ENCODE measurements around the gene SH2D3A. TPM values are rescaled to one million over a fixed set of nuclear protein-coding genes. Genes with fewer than 3 reads are reported as not detected.
"Not testable (repeated sequence)": the region's sequence is repeated elsewhere in the genome, so short reads cannot be mapped to it uniquely, and the experiment has no call there.

Gene SH2D3A
- total RNA-seq, 1 donor from 2014 or later = 3.0 TPM

DNA sequence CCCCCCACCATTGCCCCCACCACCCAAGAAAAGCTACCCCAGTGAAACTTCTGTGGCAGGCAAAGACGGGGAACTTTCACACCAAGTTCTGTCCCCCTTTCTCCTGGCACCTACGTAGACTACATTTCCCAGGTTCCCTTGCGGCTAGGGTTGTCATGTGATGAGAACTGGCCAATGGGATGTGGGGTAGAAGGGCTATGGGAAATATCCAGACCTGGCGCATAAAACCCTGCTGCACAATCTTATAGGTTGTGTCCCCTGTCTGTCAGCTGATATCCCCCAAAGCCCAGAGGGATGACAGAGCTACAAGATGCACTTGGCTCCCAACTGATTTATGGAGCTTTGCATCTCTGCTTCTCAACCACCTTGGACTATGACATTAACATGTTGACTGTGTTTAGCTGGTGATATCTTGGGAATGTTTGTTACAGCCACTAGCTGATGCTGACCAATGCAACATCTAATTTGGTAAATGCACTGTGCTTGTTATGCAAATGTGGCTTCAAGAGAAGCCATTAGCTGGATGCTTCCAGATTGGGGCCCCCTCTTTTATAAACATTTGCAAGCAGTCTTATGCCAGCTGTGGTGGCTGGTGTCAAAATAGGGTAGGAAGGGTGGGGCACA lies 6.1 kb downstream of the SH2D3A start:
- DNase-seq (ENCODE audit: low read depth in 2 of 2) = peak; percentile 14 to 26

DNA sequence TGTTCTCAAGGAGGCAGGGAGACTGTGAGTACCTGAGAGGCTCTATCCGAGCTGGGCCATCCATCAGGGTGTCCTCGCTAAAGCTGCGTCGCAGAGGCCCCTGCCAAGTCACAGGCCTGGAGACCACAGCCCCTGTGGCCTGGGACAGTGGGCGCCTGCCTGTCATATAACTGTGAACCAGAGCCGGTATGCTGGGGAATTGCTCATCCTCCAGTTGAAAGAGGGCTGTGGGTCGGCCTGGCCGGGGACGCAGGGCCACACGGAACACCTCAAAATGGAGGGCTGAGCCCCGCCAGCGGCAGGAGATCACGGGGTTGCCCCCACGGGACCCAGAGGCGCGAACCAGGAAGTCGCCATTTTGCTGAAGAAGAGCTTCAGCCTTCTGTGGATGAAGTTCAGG lies 6.6 kb downstream of the SH2D3A start:
- DNase-seq (ENCODE audit: low read depth in 2 of 2) = no peak

- DNase-seq (ENCODE audit: low read depth in 2 of 2) = no peak
Observed at GRCh38 chr19:6754653-6755463, 12.4 kb downstream of the SH2D3A start.

GRCh38 chr19:6754136-6754535 lies 13.1 kb downstream of the SH2D3A start:
- no peak for DNase-seq (ENCODE audit: low read depth in 2 of 2)

DNA sequence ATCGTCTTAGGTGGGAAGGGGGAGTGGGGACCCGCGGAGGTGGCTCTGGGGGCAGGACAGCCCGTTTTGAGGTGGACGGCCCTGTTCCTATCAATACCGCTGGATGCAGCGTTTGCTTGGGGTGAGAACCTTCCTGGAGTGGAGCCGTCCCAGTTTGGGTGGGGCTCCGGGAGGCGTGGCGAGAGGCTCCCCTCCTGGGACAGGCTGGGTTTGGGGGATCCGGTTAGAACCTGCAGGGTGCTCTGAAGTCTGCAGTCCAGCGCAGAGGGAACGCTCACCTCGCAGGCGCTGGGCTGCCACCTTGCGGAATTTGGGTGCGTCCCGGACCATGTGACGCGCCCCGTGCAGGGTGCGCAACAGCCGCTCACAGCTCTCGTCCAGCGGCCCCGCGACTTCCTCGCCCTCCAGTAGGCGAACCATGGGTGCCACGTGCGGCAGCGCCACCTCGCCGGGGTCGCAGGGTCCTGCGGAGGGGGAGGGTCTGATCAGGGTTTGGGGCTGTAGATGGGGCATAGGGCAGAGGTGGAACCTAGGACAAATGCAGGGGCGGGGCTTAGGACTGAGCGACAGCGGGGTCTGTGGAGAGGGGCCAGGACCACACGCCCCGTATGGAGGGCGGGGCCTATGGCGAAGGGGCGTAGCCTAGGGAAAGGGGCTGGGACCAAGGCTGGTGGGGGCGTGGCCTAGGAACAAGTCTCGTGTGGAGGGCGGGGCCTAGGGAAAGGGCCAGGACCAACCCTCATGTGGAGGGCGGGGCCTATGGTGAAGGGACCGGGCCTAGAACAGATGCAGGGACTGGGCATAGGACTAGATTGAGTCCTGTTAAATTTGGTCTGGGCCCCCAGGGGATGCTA lies 13.8 kb downstream of the SH2D3A start:
- DNase-seq (ENCODE audit: low read depth in 2 of 2) = peak; percentile 75 to 82

DNA sequence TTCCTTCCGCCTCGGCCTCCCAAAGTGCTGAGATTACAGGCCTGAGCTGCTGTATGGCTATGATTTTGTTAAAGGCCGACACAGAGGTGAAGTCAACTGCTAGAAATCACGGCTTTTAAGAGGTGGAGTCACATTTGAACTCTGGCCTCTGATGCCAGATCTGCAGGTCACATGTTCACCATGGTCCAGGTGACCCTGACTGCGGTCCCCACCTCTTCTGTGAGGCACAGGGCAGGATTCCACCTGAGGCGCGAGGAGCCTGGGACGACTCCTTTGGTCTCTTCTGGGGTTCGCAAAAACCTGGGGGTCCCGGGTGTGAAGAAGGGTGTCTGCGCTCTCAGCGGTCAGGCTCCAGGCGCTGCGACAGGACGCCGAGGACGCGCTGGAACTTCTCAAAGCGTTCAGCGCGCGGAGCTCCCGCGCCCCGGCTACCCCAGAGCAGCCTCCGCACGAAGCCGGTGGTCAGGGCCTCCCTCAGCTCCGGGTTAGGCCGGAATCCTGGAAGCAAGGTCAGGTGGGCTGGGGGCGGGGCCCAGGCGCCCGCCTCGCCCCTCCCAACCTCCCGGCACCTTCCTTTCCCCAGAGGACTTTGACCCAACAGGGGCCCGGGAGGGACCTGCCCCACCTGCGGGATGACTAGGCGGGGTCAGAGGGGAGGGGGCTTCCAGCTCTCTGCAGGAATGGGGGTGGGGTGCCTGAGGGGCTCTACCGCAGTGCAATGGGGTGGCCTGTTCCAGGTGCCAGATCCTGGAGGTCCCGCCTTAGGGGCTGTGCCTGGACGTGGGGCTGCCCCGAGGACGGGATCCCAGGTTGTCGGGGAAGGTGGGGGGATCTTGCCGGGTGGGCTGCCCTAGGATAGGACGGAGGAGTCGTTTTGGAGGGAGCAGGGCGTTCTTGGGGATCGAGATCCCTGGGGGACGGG lies 14.7 kb downstream of the SH2D3A start:
- DNase-seq (ENCODE audit: low read depth in 2 of 2) = no peak

DNA sequence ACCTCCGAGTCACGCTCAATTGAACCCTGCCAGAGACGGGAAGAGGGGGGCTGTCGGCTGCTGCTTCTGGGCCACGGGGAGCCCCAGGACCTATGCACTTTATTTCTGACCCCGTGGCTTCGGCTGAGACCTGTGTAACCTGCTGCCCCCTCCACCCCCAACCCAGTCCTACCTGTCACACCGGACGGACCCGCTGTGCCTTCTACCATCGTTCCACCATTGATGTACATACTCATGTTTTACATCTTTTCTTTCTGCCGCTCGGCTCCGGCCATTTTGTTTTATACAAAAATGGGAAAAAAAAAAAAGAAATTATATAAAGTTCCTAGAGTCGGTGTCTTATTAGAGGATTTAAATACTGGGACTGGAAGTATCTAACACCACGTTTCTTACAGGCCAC lies 16.0 kb downstream of the SH2D3A start:
- DNase-seq (ENCODE audit: low read depth in 2 of 2) = no peak

GRCh38 chr19:6750062-6750461 lies 17.2 kb downstream of the SH2D3A start:
- no peak for DNase-seq (ENCODE audit: low read depth in 2 of 2)

GRCh38 chr19:6748543-6748942 lies 18.7 kb downstream of the SH2D3A start:
- DNase-seq (ENCODE audit: low read depth in 2 of 2) = not testable (repeated sequence)

DNA sequence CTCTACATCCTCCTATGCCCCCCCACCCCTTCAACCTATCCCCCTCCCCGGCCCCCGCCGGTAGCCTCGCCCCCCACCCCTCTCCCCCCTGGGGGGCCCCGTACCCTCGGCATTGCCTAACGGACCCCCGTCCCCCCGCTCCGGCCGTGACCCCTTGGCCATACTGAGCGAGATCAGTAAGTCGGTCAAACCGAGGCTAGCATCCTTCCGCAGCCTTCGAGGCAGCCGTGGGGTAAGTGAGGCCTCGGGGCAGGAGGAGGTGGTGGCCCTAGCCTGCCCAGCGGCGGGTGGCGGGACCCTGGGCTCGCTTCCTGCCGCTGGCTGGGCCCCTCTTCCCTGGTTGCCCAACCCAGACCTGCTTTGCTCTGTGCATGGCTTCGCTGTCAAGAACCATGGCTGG lies 21.3 kb downstream of the SH2D3A start:
- no peak for DNase-seq (ENCODE audit: low read depth in 2 of 2)

GRCh38 chr19:6744381-6745301 lies 22.6 kb downstream of the SH2D3A start:
- peak; percentile 66 to 87 for DNase-seq (ENCODE audit: low read depth in 2 of 2)

DNA sequence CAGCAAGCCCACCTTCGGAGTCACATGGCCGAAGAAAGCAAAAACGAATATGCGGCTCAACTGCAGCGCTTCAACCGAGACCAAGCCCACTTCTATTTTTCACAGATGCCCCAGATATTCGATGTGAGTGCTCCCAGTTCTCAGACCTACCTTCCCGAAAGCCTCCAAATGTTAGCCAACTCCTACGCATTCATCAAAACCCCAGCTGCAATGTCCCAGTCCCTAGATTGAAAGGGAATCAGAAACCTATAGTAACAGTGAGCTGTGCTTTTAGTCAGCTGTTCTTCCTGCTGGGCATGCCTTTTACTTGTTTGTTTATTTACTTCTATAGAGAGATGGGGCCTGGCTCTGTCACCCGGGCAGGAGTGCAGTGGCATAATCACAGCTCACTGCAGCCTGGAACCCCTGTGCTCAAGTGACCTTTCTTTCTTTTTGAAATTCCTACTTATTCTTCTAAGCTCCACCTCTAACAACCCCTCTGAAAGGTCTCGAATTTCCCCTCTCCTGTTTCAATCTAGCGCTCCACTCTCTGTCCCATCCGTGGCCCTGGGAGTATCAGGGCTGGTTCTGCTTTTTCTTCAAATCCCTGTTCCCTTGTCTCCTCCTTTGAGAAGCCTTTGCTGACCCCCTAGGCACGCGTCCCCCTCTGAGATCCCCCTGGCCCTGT lies 23.4 kb downstream of the SH2D3A start:
- DNase-seq (ENCODE audit: low read depth in 2 of 2) = no peak

DNA sequence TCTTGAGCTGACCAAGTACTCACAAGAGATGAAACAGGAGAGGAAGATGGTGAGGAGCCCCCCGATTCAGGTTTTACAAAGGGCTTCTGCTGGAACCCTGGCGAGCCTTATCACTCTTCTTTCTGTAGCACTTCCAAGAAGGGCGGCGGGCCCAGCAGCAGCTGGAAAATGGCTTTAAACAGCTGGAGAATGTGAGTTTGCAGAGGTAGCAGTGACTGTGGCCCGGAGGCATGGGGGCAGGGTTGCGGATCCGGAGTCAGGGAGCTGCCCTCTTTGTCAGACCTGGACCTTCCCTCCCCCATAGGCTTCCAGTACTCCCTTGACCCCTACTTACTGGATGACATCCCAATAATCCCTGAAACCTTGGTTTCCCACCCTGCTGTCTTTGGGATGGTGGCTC lies 24.2 kb downstream of the SH2D3A start:
- DNase-seq (ENCODE audit: low read depth in 2 of 2) = no peak

- DNase-seq (ENCODE audit: low read depth in 2 of 2) = peak; percentile 37 to 59
Observed at GRCh38 chr19:6740589-6741343, 26.5 kb downstream of the SH2D3A start.

DNA sequence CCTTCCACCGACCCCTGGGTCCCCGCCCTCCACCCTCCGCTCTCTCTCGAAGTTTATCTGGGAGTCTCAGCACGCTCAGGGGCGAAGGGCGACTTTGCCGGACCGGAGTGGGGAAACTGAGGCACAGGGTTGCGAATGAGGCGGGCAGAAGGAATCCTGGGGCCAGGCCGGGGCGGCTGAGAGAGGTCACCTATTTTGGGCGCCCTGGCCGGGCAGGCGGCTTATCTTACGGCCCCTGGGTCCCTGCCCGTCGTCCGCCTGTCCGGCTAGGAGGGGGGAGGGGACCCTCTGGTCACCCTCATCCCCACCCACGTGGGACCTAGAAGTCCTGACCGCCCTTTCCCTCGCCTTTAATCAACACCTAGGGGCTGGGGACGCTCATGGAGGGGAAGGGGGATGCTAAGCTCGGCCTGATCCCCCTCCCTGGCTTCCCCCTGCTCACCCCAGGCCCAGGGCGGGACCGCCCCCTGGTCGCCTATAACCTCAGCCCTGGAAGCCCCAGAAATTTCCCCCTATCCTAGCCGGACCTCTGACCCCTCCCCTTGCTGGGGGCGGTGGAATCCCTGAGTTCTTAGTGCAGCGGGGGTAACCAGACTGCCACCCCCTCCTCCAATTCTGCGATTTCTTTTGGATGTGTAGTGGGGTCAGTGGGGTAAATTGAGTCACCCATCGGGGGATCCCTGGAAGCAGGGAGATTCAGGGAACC lies 27.2 kb downstream of the SH2D3A start:
- peak; percentile 27 for DNase-seq (ENCODE audit: low read depth in 2 of 2)

DNA sequence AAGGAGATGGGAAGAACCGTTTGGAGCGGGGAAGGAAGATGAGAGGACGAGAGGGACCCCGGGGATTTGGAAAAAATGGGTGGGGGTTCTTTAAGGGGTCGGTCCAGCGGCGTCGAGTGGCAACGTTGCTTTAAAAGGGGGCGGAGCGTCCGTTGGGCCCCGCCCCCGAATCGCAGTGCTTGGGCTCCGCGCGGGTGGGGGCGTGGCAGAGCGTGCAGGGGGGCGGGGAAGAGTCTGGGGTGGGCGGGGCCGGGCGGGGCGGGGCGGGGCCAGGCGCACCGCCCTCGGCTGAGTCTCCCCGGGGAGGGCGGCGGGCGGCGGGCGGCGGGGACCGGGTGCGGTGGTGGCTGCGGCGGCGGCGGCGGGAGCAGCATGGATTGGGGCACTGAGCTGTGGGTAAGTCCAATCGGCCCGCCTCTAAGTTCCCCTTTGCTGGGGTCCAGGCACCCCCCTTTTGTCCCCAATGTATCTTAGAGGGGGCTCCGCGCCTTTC lies 27.8 kb downstream of the SH2D3A start, which contains the start of gene TRIP10:
TSS of gene TRIP10 (plus strand) at position 291 of the 493 bp plus-strand sequence. CDS start at position 373, 82 bp downstream.
- peak; percentile 85 to 90 for DNase-seq (ENCODE audit: low read depth in 2 of 2)

DNA sequence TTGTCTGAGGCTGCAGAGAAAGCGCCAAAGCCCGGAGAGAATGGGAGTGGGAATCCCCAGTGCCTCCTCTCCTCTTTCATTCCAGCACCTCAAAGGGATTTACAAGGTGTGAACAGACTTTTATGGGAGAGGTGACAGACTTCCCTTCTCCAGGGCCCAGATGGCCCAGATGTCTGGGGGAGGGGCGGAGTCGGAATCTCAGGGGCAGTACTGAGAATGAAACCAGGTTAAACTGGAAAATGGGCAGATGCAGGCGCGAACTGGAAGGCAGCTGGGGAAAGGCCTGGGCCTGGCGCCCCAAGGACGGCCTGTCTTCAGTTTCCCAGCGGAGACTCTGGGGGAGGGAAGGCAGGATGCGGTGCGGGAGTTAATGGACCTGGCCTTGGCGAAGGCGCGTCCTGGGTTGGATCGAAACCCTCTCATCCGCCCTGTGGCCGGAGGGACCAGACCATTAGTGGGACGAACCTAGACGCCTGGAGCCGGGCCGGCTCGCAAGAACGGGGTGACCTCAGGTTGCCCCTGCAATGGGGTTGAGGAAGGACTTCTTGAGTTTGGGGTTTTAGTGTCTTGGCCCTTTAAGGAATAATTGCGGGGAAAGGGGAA lies 28.3 kb downstream of the SH2D3A start:
- DNase-seq (ENCODE audit: low read depth in 2 of 2) = peak; percentile 22 to 29

Data from lung microvascular endothelial cell (primary cell).